ENCODE results near the gene NRROS.

The NRROS gene

DNA sequence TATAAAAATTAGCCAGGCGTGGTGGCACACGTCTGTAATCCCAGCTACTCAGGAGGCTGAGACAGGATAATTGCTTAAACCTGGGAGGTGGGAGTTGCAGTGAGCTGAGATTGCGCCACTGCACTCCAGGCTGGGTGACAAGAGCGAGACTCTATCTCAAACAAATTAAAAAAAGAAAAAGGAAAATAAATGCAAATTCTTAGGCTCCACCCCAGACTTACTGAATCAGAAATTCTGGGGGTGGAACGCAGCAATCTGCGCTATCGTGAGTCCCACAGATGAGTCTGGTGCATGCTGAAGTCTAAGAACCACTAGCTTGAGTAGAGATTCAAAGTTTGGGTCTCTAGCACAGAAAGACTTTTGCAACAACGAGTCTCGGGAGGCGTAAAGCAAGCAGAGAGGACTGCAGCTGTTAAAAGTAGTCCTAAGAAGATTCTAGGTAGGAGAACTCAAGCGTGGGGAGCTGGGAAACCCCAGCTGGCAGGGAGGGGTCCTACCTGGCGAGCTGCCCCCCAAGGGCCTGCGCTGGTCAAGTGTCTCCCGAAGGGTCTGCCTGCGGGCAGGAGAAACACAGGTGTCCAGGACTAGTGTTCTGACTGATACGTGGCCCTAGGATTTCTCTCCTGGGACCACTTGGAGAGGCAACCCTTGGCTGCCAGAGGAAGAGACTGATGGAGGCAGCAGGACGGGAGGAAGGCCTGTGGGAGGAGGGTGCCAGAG, 50.6 kb downstream of the NRROS start:
- DNase-seq: no peak

DNA sequence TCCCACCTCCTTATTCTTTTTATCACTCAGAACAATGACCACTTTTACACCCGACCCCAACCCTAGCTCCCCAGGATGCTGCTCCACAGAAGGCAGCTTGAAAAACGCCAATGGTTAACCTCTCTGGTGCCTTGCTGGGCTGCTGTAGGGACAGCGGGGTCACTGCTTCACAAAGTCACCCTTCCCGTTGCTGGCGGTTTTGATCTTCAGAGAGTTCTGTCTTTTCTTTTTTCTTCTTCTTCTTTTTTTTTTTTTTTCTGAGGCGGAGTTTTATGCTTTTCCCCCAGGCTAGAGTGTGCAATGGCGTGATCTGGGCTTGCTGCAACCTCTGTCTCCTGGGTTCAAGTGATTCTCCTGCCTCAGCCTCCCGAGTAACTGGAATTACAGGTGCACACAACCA, 51.9 kb downstream of the NRROS start:
- no peak for DNase-seq

DNA sequence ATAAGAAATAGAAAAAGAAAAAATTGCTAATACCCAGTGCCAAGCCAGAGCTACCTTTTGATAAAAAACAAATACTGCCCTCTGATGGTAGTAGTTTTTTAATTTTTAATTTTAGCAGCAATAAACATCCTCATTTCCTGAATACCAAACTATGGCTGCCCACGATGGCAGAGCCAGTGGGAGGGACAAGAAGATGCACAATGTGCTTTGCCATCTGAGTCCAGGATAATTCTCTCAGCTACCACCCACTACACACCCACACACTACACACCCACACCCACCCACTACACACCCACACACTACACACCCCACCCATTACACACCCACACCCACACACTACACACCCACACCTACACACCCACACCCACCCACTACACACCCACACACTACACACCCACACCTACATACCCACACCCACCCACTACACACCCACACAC, 54.7 kb downstream of the NRROS start:
- DNase-seq: no peak

DNA sequence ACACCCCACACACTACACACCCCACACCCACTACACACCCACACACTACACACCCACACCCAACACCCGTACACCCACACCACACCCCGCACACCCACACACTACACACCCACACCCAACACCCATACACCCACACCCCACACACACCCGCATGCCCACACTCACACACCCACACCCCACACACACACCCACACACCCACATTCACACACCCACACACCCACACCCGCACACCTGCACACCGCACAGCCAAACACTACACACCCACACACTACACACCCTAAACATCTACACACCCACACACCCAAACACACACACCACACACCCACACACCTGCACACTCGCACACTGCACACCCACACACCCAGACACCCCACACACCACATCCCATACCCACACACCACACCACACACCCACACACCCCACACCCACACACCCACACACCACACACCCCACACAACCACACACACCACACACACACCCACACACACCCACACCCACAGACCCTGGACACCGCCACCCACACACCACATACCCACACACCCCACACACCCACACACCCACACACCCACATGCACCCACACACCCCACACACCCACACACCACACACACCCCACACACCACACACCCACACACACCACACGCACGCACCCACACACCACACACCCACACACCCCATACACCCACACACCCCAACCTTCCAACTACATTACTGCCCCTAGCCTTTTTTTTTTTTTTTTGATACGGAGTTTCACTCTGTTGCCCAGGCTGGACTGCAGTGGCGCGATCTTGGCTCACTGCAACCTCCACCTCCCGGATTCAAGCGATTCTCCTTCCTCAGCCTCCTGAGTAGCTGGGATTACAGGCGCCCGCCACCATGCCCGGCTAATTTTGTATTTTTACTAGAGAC, 55.7 kb downstream of the NRROS start:
- no peak for DNase-seq

DNA sequence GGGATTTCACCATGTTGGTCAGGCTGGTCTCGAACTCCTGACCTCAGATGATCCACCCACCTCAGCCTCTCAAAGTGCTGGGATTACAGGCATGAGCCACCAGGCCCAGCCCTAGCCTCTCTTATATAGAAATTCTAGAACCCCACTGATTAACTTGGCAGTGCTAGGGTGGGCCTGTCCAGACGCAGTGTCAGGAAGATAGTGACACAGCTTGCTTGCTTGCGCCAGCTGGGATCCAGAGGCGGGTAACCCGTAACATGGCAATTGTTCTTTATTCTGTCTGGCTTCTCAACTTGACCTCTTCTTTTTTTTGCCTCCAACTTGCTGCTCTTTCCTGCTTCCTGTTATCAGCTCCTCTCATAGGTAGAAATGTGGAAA, 56.3 kb downstream of the NRROS start:
- no peak for DNase-seq

GRCh38 chr3:196697270-196697669, 57.8 kb downstream of the NRROS start:
- DNase-seq: no peak

DNA sequence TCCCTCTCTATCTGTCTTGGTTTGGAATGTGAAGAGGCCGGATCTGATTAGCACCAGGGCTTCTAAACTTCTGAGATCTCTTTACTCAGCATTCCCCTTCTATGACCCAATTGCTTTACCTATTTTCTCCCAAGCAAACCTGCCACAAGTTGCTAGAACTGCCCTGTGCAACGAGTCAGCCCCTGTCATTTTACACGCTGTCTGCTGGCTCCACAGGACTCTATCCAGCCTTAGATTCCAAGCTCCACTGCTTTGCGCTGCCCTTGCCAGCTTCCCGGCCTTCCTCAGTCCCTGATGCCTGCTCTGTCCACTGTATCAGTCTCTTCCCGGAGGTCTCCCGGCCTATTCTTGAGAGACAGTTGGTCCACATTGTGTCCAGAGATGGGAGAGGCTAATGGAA, 60.3 kb downstream of the NRROS start:
- DNase-seq: no peak

GRCh38 chr3:196700801-196701200, 61.3 kb downstream of the NRROS start:
- DNase-seq: no peak

GRCh38 chr3:196706327-196706726, 66.8 kb downstream of the NRROS start:
- DNase-seq: no peak

DNA sequence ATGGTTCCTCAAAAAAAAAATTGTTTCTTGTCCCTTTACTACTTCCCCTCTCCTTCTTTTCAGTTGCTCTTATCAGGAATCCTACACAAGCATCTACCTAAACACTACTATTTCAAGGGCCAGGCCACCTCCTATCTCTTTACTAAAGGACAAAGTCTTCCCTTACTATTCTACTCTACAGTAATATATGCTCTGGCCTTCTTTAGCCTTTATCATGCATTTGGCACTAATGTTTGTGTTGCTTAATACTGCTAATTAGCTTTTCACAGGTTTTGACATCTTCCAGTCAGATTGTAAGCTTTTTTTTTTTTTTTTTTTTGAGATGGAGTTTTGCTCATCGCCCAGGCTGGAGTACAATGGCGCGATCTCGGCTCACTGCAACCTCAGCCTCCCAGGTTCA, 67.2 kb downstream of the NRROS start:
- DNase-seq: no peak

GRCh38 chr3:196707566-196707965, 68.1 kb downstream of the NRROS start:
- DNase-seq: no peak

GRCh38 chr3:196708467-196708866, 69.0 kb downstream of the NRROS start:
- DNase-seq: no peak

Data from activated gamma-delta T cell (primary cell).